ENCODE data around the gene NOTCH2.
A peak's percentile ranks its signal among the peaks of the same experiment; 100 is the strongest.

NOTCH2 gene

DNA sequence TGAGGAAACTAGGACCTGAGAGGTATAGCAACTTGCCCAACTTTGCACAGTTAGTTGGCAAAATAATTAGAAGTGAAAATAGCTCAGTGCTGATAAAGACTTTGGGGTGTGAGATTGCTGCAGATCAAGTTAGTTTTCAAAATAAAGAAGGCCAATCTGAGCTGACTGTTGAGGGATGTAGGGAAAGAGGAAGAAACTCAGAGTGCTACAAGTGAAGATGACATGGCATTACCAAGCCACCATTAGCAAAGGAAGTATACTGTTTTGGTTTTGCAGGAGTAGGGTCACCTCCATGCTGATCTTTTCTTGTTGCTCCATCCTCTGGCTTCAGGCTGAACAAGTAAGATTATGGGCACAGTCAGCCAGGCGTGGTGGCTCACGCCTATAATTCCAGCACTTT, 94.5 kb downstream of the NOTCH2 start:
- no peak for DNase-seq (ENCODE audit: low spot score)

DNA sequence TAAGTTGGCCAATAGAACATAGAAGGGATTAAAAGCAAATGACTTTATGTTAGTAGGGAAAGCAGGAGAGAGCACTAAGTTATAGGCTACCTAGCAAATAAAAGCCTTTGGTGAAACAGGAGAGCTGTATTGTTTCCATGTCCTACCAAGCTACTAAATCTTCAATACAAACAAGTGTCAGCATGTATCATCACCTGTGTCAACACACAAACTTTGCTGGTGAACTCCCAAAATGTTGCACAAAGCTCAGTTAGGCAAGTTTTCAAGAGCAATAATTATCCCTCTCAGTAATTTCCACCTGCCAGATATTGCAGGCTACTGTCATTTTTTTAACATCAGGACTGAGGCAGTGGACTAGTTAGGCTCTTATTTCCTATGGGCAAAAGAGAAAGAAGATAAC, 95.4 kb downstream of the NOTCH2 start:
- no peak for DNase-seq (ENCODE audit: low spot score)

DNA sequence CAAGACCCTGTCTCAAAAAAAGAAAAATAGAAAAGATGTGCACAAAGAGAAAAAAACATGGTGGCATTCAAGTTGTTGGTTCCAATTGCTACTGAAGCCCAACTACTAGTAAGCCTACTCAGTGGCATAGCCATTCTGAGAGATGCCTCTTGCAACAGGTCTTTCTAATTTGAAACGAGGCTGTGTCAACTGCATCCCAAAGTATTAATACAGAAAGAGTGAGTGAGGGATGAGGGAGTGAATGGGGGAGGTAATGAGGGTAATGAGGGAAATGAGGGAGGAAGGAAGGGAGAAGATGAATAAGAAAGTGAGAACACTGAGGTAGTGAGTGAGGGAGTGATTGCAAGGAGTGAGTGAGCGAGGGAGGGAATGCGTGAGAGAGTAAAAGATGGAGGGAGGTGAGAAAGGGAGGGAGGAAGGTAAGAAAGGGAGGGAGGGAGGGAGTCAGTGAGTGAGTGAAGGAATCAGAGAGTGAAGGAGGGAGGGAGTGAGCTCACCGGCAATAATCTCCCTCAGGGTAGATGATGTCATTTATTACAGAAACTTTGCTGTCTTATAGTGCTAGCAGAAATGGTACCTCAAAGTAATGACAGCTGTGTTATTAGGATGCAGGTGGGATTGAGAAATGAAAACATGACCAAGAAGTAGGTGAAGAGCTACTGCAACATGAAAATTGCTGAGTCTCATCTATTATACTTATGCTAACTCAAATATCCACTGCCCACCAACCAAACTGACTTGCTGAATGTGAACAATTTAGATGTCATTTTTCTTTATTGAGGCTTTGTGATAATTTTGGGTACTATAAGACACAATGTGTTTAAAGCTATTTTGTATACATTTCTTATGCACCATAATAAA, 97.5 kb downstream of the NOTCH2 start:
- no peak for DNase-seq (ENCODE audit: low spot score)

DNA sequence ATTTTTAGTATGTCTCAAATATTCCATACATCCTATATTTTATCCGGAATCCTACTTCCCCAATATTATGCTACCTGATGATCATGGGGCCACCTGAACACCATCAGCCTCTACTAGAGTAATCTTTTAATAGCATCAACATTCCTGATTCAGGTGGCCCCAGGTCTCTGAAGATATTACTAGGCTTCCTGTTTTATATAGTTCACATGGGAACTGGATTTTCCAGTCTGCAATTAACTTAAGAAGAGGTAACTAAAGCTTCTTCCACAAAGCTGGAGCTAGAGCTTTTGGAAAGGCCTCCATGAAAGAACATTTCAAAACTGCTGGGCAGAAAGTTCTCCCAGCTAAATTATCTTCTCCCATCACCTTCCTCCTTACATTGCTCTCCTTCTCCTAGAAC, 100.9 kb downstream of the NOTCH2 start:
- no peak for DNase-seq (ENCODE audit: low spot score)

- DNase-seq (ENCODE audit: low spot score): peak; percentile 86
Measured at GRCh38 chr1:119968068-119968492, 101.4 kb downstream of the NOTCH2 start.

- DNase-seq (ENCODE audit: low spot score): no peak
Measured at GRCh38 chr1:119966681-119967080, 102.8 kb downstream of the NOTCH2 start.

DNA sequence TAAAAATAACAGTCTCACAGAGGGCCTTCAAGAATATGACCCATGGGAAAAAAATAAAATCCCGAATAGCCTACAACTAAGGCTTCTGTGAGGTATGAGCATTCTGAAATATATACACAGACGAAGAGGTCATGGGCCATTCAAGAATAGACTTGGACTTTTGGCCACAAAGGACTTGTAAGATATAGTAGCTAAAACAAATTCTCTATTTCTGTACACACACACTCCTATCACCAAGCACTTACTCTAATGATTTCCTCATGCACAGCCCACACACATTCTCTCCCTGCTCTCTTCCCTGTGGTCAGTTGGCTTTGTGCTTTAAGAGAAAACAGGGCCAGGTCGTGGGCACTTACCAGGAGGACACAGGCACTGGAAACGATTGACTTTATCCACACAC, 103.4 kb downstream of the NOTCH2 start:
- no peak for DNase-seq (ENCODE audit: low spot score)

GRCh38 chr1:119964673-119965363, 104.6 kb downstream of the NOTCH2 start:
- DNase-seq (ENCODE audit: low spot score): no peak

GRCh38 chr1:119962296-119962968, 107.0 kb downstream of the NOTCH2 start:
- no peak for DNase-seq (ENCODE audit: low spot score)

GRCh38 chr1:119960501-119960900, 109.0 kb downstream of the NOTCH2 start:
- DNase-seq (ENCODE audit: low spot score): no peak

DNA sequence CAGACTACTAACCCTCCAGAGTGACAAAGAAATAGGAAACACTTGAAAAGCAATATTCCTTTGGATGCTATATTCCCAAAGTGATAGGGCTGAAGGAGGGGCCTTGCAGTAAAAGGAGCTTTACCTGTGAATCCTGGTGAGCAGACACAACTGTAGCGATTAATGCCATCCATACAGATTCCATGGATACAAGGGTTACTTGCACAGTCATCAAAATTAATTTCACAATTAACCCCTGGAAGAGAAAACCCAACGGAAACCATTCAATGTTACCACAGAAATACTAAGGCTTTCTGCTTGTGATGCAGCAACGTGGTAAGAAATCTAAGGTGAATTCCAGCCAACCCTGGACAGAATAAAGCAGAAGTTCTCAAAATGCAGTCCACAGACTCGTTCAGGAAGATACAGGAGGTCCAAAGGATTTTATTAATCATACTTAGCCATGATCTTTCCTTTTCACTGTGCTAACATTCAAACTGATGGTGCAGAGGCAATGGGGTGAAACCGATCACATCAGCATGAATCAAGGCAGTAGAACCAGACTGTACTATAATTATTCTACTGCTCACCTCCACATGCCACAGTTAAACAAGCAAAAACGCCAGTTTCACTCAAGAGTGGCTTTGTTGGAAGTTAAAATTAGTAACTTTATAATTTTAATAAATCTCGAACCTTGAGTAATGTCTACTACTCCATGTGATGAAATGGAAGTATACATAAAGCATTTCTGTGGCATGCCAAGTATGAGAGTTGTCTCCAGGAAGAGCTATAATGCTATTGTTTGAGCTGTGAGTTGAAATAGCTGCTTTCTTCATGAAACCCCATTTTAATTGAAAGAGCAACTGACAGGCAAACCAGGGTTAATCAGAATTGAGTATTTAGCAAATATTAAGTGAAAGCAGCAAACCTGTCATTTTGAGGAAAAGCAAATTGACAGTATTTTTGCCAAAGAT, 109.9 kb downstream of the NOTCH2 start:
- DNase-seq (ENCODE audit: low spot score): peak; percentile 41

- DNase-seq (ENCODE audit: low spot score): no peak
Measured at GRCh38 chr1:119958223-119958622, 111.2 kb downstream of the NOTCH2 start.

GRCh38 chr1:119956306-119956705, 113.2 kb downstream of the NOTCH2 start:
- peak; percentile 33 for DNase-seq (ENCODE audit: low spot score)

DNA sequence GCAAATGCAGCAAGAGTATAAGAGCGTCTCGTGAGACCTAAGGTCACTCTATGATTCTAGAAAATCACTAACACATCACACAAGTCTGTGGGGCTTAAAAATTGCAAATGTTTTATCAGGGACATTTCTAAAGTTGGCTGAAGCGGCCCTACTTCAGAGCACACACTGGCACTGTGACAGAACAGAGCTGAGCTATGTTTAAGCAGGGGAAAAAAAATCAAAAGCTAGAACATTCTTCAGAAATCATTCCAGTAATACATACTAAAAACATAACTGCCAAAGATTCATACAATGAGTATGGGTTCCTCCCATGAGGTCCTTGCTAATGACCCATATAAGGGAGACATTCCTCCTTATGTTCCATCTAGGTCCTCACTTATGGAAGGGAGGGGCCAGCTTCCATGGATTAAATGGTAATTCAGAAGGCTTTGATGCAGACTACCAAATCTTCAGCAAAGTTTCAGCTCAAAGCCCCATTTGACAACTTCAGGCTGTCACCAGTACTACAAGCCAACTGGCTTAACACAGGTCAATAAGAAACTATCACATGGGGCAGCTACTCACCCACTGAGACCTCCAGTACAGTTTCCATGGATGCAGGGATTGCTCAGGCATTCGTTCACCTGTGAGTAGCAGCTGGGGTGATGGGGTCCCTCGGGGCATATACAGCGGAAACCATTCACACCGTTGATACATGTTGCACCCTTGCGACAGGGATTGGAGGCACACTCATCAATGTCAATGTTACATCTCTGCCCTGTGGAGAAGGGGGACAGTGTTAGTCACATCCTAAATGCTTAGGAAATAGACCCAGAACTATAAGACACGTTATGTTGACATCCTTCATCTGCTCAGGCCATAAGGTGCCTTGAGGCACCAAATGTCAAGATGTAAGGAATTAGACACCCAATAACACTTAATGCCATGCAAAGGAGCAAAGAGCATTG, 114.7 kb downstream of the NOTCH2 start:
- no peak for DNase-seq (ENCODE audit: low spot score)

GRCh38 chr1:119953266-119953998, 116.0 kb downstream of the NOTCH2 start:
- no peak for DNase-seq (ENCODE audit: low spot score)

- DNase-seq (ENCODE audit: low spot score): no peak
Measured at GRCh38 chr1:119952496-119952895, 117.0 kb downstream of the NOTCH2 start.

DNA sequence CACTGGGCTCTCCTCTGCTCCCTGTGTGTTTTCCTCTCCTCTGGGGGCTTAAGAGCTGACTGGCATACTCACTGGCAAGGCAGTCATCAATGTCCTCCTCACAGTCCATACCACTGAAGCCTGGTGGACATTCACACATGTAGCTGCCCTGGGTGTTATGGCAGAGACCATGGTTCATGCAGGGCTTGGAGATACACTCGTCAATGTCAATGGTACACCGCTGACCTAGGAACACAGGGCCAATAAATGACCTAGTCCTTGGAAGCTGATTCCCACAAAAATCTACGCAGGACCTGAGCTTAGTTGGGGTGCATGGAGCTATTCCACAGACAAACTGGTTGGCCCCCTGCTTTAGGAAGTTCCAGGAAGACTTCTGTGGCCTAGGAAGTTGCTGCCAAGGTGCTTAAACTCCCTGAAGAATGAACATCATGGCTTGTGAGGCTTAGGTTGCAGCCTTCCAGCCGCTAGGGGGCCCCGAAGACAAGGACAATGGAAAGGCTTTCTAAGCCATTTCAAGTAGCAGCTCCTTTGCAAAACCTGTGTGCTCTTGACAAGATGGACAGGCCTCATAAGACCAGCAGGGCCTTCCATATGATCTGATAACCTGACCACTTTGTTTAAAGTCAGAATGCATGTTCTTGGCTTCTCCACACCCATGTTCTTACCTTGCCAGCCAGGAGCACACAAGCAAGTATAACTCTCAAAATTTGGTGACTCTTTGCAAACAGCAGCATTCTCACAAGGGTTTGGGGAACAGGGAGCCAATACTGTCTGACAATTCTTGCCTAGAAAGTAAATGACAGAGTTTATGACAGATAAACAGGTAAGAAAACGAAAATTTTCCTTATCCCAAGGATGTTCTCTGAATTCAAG, 120.9 kb downstream of the NOTCH2 start:
- peak; percentile 77 for DNase-seq (ENCODE audit: low spot score)

DNA sequence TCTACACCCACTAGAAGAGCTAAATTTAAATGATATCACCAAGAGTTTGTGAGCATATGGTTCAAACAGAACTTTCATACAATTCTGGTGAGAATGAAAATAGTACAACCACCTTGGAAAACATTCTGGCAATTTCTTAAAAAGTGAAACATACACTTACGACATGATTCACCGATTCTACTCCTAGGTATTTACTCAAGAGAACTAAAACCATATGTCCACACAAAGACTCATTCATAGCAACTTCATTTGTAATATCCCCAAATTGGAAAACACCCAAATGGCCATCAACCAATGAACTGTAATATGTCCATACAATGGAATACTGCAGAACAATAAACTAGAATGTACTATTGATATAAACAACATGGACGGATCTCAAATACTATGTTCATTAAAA, 122.0 kb downstream of the NOTCH2 start:
- DNase-seq (ENCODE audit: low spot score): no peak

DNA sequence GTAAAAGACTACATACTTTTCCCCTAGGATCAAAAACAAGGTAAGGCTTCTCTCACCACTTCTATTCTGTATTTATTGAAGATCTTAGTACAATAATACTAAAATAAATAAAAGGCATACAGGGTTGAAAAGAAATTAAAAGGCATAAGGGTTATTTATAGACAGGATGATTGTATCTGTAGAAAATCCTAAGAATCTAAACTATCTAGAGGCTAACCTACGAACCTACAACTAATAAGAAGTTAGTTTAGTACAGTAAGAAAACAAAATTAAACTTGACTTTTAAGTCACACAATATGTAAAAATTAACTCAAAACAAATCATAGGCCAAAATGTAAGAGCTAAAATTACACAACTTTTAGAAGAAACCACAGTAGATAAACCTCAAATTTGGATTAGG, 122.7 kb downstream of the NOTCH2 start:
- no peak for DNase-seq (ENCODE audit: low spot score)

Measured in kidney tubule cell (primary cell).